DMS153 treated with DMSO at 0.1 percent for 48 hours (cell line): ENCODE data around the gene PFN2.
"Not testable (repeated sequence)": the region's sequence is repeated elsewhere in the genome, so short reads cannot be mapped to it uniquely, and the experiment has no call there.

ENCODE experiments used
- DNase-seq: peaks from one replicate; lab custom pipeline; 2025; ENCODE audit not compliant: unreplicated experiment; lab: John Stamatoyannopoulos, UW

The PFN2 gene

DNA sequence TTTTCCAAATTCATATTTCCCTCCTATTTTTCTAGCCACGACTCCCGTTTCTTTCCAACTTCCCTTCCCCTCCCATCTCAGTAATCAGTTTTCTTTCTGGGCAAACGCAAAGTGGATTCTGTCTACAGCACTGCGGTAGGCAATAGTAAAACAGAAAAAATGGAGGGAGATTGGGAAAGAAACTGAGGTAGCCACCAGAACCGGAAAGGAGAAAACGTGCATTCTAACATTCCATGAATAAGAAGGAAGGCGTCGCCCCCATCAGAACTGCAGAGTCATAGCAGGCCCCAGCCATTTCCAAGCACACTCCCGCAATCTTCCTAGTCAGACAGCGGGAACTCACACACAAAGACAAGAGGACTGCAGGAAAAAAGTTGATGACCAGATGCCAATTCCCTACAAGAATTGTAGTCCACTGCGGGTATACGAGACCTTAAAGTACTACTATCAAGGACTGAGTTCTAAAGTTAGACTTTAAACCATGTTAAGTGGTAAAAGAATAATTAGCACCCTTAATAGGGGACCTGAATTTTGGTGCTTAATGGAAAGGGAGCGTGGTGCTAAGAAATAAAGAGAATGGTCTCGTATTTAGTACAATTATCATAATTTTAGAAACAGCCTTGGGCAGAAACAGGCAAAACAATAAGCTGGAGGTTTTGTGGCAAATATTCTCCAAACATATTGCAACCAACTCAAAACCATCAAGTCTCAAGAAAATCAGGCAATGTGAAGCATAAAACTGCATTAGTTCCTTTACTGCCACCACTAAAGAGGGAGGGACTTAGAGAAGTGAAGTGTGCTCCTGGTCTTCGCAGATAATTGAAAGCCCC lies 1.4 kb downstream of the PFN2 start:
- DNase-seq = peak; percentile 61

DNA sequence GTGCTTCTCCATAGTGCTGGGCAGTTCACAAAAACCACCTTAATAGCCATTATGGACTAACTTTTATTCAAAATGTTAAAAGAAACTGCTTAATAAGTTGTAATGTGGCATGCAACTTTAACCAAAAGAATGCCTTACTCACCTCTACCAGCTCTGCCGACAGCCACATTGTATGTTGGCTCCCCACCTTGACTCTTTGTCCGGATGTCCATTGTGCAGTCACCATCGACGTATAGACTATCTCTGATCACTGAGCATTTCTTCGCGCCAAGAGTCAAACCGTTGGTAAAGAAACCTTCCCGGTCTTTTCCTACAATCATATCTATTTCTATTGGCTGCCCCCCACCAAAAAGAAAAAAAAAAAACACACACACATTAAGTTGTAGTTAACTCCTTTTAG lies 2.5 kb downstream of the PFN2 start:
- no peak for DNase-seq

DNA sequence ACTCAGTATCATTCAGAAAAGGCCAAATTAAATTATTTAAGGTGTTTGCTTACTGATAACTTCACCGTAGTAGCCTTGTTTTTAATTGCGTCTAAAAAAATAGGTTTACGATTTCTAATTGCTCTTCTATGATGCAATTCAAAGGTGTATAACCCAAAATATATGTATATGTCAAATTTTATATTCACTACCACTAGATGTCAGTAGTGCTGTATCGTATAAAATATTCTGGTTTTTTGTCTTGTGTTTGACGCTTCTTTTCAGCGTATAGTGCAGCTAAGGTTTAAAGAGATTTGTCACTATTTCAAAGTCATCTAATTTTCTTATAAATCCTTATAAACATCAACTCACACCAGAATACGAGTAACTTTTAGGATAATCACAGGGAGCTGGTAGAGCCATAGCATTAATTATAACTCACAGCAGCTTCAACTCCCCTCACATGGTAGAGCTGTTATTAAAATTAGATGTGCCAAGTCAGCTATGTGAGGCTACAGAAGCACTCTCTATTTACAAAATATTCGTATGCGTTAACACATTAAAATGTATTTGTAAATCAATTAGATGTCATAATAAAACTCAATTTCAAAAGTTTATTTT lies 3.5 kb downstream of the PFN2 start:
- DNase-seq = peak; percentile 68

DNA sequence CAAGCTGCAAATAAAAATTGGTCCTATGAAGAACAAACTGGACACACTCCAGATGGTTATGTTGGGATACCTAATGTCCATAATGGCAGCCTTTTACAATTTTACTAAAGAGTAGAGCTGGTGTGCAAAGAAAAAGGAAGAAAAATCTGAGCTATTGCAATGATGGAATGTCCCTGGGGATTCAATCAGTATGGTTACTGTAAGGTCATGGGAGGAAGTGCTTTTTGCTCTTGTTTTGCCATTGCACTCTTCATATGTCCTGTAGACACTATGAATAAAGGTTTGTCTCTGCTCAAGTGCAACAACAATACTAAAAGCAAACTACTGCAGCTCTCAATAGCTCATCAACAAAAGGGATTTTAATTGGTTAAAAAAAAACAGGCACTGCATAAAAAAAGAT lies 5.4 kb downstream of the PFN2 start:
- DNase-seq = no peak

DNA sequence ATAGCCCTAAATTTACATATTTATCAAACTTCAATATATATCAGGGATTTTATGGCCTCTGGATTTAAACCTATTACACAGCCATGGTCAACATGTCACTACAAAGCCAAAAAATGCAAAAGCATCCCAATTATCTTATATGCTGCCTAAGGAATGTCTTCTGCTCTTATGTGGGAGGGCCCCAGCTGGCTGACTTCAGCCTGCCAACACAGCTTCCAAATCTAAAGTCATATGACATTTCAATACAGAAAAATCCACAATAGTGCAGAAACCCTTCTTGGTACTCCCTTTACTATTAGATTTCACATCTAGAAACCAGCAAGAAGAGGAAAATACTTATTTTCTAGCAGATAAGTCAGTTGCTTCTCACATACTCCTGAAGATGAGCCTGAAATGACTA lies 6.4 kb downstream of the PFN2 start:
- DNase-seq = no peak

DNA sequence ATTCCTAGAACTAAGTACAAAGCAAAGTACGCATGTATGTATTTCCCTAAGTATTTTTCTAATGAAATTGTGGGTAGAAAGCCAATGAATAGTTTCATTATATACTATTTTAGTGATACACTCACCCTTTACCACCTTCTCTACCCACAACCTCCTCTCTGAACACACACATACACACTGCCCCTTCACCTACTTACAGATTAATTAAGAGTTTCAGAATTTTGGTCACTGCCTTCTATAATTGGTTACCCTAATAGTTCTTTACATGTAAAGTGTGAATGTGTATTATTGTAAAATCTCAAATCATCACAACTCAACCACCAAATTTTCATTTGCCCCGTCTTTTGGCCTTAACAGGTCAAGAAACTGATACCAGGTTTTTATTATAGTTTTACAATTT lies 7.2 kb downstream of the PFN2 start:
- DNase-seq = no peak

DNA sequence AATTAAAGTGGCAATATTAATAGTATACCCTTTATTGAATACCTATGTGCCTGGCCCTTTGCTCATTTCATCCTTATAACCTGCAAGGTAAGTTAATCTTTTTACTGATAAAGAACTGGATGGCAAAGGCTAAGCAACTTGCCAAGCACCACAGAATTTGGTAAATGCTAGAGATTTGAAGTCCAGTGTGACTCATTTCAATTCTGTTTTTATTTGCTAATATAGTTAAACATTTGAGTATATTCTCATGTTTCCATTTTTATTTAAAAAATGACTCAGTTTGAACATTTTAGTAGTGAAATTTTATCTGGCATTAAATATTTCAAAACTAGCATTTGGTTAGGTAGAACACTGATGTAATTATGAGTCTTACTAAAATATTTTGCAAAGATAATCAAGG lies 11.3 kb downstream of the PFN2 start:
- DNase-seq = no peak

DNA sequence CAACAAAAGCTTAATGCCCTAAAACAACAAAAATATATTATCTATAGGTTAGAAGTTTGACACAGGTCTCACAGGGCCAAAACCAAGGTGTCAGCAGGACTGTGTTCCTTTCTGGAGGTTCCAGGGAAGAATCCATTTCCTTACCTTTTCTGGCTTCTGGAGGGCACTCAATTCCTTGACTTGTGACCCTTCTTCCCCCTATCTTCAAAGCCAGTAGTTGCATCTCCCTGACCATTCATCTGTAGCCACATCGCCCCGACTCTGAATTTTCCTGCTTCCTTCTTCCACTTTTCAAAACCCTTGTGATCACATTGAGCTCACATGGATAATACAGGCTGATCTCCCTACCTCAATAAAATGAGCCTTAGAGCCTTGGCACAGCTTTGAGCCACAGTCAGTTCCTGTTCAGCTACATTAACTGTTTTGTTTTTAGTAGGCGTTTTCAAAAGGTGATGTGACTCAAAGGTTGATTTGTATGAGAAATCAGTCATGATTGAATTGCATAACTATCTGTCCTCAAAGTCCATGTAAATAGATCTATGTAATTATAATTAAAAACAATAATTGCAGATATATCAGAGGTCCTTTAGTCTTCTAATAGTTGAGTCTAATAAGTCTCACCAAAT lies 12.4 kb downstream of the PFN2 start:
- no peak for DNase-seq

DNA sequence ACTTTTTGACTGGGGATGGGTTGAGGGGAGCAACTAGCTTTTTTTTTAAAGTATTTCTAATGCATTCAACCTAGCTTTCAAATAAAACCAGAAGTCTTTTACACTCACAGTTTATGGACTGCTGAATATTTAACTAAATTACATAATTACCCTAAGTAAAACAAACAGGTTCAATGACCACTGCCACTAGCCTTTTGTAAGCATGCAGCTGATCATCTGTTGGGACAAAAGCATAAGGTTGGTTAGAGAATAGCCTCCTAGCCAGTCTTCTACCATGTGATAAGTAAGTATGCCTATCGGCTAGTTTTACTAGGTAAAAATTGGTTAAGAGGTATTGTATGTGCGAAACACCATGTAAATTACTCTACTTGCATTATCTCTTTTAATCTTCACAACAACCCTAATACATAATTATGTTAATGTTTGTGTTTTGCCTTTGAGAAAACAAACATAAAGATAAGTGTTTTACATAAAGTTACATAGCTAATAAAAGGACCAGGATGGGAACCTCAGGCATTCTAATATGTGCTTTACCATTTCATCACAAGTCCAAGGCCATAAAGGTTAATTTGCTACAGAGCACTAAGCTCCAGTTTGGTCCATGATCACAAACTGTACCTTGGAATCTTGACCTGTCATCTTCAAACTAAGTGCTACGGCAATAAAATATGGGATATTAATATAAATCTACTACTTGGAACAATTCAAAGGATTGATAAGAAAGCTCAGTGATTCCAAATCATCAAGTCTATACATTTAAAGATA lies 13.2 kb downstream of the PFN2 start:
- no peak for DNase-seq

DNA sequence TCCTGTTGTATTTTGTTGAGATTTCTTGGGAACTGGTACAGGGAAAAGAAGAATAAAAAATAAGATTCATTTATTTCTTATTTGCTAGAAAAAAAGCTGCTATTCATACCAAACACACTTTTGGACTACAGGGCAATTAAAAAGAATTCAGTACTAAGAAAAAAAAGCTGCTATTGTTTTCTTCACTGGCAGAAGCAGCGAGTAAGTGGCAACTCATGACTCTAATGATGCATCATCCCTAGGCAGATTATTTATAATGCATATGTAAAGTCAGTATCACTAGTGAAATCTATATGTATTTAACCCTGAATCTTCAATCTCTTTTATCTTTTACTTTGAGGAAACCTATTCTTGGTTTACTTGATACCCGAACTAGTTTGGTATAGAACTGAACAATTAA lies 15.2 kb downstream of the PFN2 start:
- no peak for DNase-seq

DNA sequence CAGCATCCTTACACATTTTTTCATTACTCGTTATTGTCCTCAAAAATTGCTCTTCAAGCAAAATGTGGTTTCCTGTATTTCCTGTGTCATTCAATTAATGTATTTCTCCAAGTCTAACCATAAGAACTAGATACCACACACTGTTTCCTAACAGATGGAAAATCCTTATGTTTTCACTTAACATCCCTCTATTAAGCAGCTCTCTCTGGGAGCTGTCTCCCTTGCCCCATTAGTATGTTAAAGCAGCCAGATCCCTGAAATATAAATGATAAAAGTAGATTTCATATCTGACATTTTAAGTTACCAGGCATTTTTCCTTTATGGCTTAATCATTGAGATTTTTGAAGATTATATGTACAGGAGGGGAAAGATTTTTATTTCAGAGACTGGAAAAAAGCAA lies 15.9 kb downstream of the PFN2 start:
- no peak for DNase-seq

DNA sequence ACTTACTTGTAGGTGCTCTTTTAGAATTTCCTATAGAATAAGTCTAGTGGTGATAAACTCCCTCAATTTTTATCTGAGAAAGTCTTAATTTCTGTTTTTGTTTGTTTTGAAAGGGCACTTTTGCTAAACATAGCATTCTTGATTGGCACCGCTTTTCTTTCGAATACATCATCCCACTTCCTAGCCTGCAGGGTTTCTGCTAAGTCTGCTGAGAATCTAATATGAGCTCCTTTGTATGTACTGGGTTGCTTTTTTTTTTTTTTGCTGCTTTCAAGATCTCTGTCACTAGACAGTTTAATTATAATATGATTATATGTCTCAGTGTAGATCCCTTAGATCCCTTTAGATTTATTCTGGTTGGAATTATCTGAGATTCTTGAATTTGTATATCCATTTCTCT lies 21.5 kb downstream of the PFN2 start:
- no peak for DNase-seq

DNA sequence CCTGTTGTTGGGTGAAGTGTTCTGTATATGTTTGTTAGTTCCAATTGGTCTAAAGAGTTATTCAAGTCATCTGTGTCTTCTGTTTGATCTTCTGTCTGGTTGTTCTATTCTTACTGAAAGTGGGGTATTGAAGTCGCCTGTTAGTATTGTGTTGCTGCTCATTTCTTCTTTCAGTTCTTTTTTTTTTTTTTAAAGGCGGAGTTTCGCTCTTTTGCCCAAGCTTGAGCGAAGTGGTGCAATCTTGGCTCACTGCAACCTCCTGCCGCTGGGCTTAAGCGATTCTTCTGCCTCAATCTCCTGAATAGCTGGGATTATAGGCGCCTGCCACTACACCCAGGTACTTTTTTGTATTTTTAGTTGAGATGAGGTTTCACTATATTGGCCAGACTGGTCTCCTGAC lies 23.5 kb downstream of the PFN2 start:
- no peak for DNase-seq

DNA sequence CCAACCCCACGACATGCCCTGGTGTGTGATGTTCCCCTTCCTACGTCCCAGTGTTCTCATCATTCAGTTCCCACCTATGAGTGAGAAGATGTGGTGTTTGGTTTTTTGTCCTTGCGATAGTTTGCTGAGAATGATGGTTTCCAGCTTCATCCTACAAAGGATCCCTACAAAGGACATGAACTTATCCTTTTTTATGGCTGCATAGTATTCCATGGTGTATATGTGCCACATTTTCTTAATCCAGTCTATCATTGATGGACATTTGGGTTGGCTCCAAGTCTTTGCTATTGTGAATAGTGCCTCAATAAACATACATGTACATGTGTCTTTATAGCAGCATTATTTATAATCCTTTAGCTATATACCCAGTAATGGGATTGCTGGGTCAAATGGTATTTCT lies 26.7 kb downstream of the PFN2 start:
- DNase-seq = not testable (repeated sequence)

DNA sequence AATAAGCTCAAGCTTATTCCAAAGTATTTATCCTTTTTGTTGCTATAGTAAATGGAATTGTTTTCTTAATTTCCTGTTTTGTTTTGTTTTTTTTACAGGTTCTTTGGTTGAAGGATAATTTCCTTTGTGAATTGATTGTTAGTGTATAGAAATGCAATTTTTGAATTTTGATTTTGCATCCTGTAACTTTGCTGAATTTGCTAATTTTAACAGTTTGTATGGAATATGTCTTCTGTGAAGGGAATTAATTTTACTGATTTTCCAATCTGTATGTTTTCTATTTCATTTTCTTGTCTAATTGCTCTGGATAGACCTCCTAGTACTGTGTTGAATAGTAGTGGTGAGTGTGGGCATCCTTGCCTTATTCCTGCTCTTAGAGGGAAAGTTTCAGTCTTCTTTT lies 28.3 kb downstream of the PFN2 start:
- DNase-seq = no peak

DNA sequence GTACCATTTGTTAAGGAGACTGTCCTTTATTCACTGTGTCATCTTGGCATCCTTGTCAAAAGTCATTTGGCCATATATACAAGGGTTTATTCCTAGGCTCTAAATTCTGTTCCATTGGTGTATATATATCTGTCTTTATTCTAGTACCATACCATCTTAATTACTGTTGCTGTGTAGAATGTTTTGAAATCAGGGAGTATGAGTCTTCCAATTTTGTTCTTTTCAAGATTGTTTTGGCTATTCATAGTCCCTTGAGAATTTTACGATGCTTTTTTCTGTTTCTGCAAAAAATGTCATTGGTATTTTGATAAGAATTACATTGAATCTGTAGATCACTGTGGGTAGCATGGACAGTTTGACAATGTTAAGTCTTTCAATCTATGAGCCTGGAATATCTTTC lies 28.7 kb downstream of the PFN2 start:
- DNase-seq = no peak

DNA sequence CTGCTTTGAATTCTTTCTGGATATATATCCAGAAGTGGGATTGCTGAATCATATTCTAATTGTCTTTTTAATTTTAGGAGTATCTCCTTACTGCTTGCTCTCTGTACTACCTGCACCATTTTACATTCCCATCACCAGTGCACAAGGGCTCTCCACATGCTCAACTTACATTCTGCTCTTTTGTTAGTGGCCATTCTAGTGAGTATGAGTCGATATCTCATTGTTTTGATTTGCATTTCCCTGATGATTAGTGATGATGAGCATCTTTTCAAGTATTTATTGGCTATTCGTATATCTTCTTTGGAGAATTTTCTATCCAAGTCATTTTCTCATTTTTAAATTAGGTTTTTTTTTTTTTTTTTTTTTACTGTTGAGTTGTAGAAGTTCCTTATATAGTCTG lies 29.5 kb downstream of the PFN2 start:
- DNase-seq = no peak

DNA sequence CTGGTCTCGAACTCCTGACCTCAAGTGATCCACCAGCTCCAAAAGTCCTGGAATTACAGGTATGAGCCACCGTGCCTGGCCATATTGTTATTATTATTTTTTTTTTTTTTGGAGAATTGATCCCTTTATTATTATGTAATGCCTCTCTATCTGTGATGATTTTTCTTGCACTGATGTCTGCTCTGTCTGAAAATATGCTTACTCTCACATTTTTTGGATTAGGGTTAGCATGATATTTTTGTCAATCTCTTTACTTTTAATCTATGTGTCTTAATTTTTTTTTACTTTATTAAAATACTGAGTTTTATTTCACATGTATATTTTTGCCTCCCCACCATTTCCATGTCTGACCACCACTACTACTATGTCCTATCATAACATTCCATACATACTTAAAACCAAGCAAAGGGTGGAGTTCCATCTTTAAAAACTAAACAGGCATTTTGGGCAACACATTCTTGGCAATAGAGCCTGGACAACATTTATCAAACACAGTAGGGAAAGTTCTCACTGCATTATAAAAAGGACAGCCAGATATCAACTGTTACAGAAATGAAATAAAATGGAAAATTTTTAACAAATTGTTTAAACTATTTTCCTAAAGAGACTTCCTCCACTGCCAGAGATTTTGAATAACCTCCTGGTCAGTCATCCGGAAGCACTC lies 32.2 kb downstream of the PFN2 start:
- DNase-seq = not testable (repeated sequence)

DNA sequence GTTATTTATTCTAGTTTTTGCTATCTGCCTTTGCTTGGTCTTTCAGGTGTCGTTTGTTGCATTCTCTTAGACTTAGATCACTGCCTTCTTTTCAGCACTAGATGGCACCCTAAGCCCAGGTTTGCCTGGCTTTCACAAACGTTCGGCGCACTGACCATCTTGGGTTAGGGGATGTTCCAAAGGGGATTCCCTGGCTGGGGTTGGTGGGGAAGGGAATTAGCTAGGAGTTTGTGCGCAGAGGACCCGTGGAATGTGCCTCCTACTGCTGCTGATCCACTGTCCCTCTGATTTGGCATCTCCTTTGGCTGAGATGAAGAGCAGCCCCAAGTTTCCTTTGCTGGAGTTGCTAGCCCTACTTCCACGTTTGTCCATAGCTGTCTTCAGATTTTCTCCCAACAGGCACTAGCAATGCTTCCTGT lies 33.9 kb downstream of the PFN2 start:
- peak; percentile 29 for DNase-seq

DNA sequence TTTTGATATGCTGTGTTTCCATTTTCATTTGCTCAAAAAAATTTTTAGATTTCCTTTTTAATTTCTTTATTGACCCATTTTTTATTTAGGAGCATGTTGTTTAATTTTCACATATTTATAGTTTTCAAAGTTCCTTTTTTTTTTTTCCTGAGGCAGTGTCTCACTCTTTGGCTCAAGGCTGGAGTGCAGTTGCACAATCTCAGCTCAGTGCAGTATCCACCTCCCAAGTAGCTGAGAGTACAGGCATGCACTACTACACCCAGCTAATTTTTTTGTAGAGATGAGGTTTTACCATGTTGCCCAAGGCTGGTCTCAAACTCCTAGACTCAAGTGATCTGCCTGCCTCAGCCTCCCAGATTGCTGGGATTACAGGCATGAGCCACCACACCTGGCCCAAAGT lies 36.2 kb downstream of the PFN2 start:
- DNase-seq = no peak

DNA sequence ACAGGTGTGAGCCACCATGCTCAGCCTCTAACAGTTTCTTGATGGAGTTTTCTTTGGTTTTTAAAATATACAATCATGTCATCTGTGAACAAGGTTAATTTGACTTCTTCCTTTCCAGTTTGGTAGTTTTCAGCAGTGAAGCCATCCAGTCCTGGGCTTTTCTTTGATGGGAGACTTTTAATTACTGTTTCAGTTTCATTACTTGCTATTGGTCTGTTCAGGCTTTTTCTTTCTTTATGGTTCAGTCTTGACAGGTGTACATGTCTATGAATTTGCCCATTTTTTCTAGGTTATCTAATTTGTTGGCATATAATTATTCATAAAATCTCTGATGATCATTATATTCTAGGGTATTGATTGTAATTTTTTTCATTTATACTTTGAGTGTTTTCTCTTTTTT lies 36.8 kb downstream of the PFN2 start:
- no peak for DNase-seq
